Subcutaneous adipose tissue (tissue), 4 donors: ENCODE measurements around the gene ENTHD1. TPM values are rescaled to one million over a fixed set of nuclear protein-coding genes. Genes with fewer than 3 reads are reported as not detected.

Source experiments
- CTCF ChIP-seq: fragments of 450-650 bp; IDR thresholded peaks from one replicate; pipeline ENCODE4 v1.5.1; 2016; ENCODE audit warnings: low read depth, mild to moderate bottlenecking, control low read depth, antibody characterized with exemption, moderate library complexity
- total RNA-seq, 4 donors: library from RNA; depleted of rRNA; stranded (reverse); fragments of >200 nt; gene quantifications; one replicate each; pipeline ENCODE4 v1.1.0, GENCODE V29; 2016

Gene ENTHD1
- total RNA-seq, 4 donors from 2014 or later = 0.22 TPM; not detected in 3

- TF ChIP-seq CTCF = no peak
Observed at GRCh38 chr22:39873965-39874364, 19.6 kb downstream of the ENTHD1 start.

GRCh38 chr22:39872548-39872947 is 21.0 kb downstream of the ENTHD1 start:
- no peak for TF ChIP-seq CTCF

GRCh38 chr22:39871008-39871798 is 22.4 kb downstream of the ENTHD1 start:
- TF ChIP-seq CTCF = no peak

GRCh38 chr22:39868741-39869140 is 24.8 kb downstream of the ENTHD1 start:
- TF ChIP-seq CTCF = no peak

GRCh38 chr22:39859903-39860588 is 33.5 kb downstream of the ENTHD1 start:
- no peak for TF ChIP-seq CTCF

GRCh38 chr22:39856588-39856987 is 37.0 kb downstream of the ENTHD1 start:
- no peak for TF ChIP-seq CTCF

GRCh38 chr22:39852799-39853198 is 40.8 kb downstream of the ENTHD1 start:
- TF ChIP-seq CTCF = no peak
